GM12874 (cell line): ENCODE measurements around the gene GSDME.

Experiments
- CTCF ChIP-seq: IDR thresholded peaks from 2 replicates; pipeline ENCODE4 v1.5.1; 2011; ENCODE audit warnings: low read depth, mild to moderate bottlenecking, control low read depth, low read length, moderate library complexity; ENCODE audit not compliant: insufficient read depth

Gene GSDME

GRCh38 chr7:24730018-24730369 is 27.3 kb downstream of the GSDME start:
- no peak for TF ChIP-seq CTCF

- TF ChIP-seq CTCF: no peak
Measured at GRCh38 chr7:24729365-24730017, 27.8 kb downstream of the GSDME start.

- TF ChIP-seq CTCF: no peak
Measured at GRCh38 chr7:24728503-24729364, 28.5 kb downstream of the GSDME start.

- no peak for TF ChIP-seq CTCF
Measured at GRCh38 chr7:24728121-24728500, 29.2 kb downstream of the GSDME start.

- no peak for TF ChIP-seq CTCF
Measured at GRCh38 chr7:24727154-24728120, 29.8 kb downstream of the GSDME start.

- no peak for TF ChIP-seq CTCF
Measured at GRCh38 chr7:24725554-24726241, 31.6 kb downstream of the GSDME start.
